Breast epithelium (tissue), 3 donors: ENCODE measurements around the gene OR2A42.

Source experiments
- CTCF ChIP-seq, 3 donors: fragments of 450-650 bp; IDR thresholded peaks; one replicate each; pipeline ENCODE4 v1.5.1; 2016 to 2017; ENCODE audit warnings: antibody characterized with exemption in 3 of 3, mild to moderate bottlenecking in 3 of 3, moderate library complexity in 3 of 3
- POLR2AphosphoS5 ChIP-seq, 3 donors: sonication (generic); formaldehyde crosslinking; IDR thresholded peaks; one replicate each; pipeline ENCODE4 v1.6.1; 2017; ENCODE audit warnings: antibody characterized with exemption in 3 of 3

GRCh38 chr7:144256112-144256511, 16.7 kb upstream of the OR2A42 start:
- TF ChIP-seq POLR2AphosphoS5 (IDR thresholded peaks at IDR 0.05) (no peak), CTCF (IDR thresholded peaks at IDR 0.05) (no peak)
